Activated naive CD4-positive, alpha-beta T cell treated with anti-CD3 and anti-CD28 coated beads, Interleukin-2, amount 50 U/mL, for 24 hours (primary cell): Measurements from ENCODE around the gene CASP8.
"Not testable (repeated sequence)": the region's sequence is repeated elsewhere in the genome, so short reads cannot be mapped to it uniquely, and the experiment has no call there.

Source experiments
- H3K27ac Mint-ChIP-seq: one replicate; pipeline ENCODE4 v1.8.0; 2021; ENCODE audit warnings: mild to moderate bottlenecking, mixed read lengths
- H3K27me3 Mint-ChIP-seq: one replicate; pipeline ENCODE4 v1.8.0; 2021; ENCODE audit warnings: mixed read lengths
- H3K36me3 Mint-ChIP-seq: one replicate; pipeline ENCODE4 v1.8.0; 2021; ENCODE audit warnings: mixed read lengths
- H3K4me1 Mint-ChIP-seq: one replicate; pipeline ENCODE4 v1.8.0; 2021; ENCODE audit warnings: mixed read lengths
- H3K4me3 Mint-ChIP-seq: one replicate; pipeline ENCODE4 v1.8.0; 2021; ENCODE audit warnings: mild to moderate bottlenecking, mixed read lengths
- H3K9me3 Mint-ChIP-seq: one replicate; pipeline ENCODE4 v1.8.0; 2021; ENCODE audit warnings: mixed read lengths

The CASP8 gene

GRCh38 chr2:201275990-201276389, 15.7 kb downstream of the CASP8 start:
- peak overlapping the region; percentile 4 for H3K27ac Mint-ChIP-seq
- peaks cover 69% of the 10 kb centered on the region for H3K4me1 Mint-ChIP-seq
- no peaks in the 10 kb centered on the region for H3K27me3 Mint-ChIP-seq

DNA sequence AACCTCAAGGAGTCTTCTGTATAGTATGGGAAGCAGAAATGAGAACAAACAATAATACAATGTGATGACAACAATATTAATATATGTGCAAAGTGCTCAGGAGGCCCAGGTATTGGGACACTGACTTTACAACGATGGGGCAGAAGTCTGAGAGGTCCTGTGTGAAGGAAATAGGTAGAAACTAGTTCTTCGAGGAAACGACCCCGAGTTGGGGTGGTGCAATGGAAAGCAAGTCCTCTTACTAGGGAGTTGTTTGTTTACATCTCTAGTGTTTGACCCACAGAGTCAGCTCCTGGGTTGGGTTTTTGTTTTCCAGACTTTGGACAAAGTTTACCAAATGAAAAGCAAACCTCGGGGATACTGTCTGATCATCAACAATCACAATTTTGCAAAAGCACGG, 16.2 kb downstream of the CASP8 start:
- Mint-ChIP-seq H3K4me3 (no peak overlapping the region), H3K27ac (peak overlapping the region; percentile 76), H3K4me1 (peaks cover 64% of the 10 kb centered on the region), H3K9me3 (no peaks in the 10 kb centered on the region), H3K36me3 (peaks cover 40% of the 10 kb centered on the region), H3K27me3 (no peaks in the 10 kb centered on the region)

More at GRCh38 chr2:201275990-201276389, 15.7 kb downstream of the CASP8 start:
- Mint-ChIP-seq H3K9me3 (no peaks in the 10 kb centered on the region), H3K36me3 (peaks cover 41% of the 10 kb centered on the region), H3K4me3 (no peak overlapping the region)

- Mint-ChIP-seq H3K4me3 (no peak overlapping the region), H3K27me3 (no peaks in the 10 kb centered on the region), H3K36me3 (peaks cover 31% of the 10 kb centered on the region), H3K27ac (peak overlapping the region; percentile 79), H3K9me3 (no peaks in the 10 kb centered on the region), H3K4me1 (peaks cover 41% of the 10 kb centered on the region)
Observed at GRCh38 chr2:201279079-201279478, 18.7 kb downstream of the CASP8 start.

GRCh38 chr2:201280191-201281040, 20.1 kb downstream of the CASP8 start:
- peak overlapping the region; percentile 81 for H3K27ac Mint-ChIP-seq
- H3K27me3 Mint-ChIP-seq = no peaks in the 10 kb centered on the region
- H3K9me3 Mint-ChIP-seq = no peaks in the 10 kb centered on the region
- H3K4me1 Mint-ChIP-seq = peaks cover 37% of the 10 kb centered on the region
- no peak overlapping the region for H3K4me3 Mint-ChIP-seq
- peaks cover 28% of the 10 kb centered on the region for H3K36me3 Mint-ChIP-seq

- peaks cover 39% of the 10 kb centered on the region for H3K36me3 Mint-ChIP-seq
- H3K4me3 Mint-ChIP-seq = no peak overlapping the region
- H3K4me1 Mint-ChIP-seq = peaks cover 18% of the 10 kb centered on the region
- no peaks in the 10 kb centered on the region for H3K9me3 Mint-ChIP-seq
- no peaks in the 10 kb centered on the region for H3K27me3 Mint-ChIP-seq
- no peak overlapping the region for H3K27ac Mint-ChIP-seq
Observed at GRCh38 chr2:201285499-201285898, 25.2 kb downstream of the CASP8 start.

DNA sequence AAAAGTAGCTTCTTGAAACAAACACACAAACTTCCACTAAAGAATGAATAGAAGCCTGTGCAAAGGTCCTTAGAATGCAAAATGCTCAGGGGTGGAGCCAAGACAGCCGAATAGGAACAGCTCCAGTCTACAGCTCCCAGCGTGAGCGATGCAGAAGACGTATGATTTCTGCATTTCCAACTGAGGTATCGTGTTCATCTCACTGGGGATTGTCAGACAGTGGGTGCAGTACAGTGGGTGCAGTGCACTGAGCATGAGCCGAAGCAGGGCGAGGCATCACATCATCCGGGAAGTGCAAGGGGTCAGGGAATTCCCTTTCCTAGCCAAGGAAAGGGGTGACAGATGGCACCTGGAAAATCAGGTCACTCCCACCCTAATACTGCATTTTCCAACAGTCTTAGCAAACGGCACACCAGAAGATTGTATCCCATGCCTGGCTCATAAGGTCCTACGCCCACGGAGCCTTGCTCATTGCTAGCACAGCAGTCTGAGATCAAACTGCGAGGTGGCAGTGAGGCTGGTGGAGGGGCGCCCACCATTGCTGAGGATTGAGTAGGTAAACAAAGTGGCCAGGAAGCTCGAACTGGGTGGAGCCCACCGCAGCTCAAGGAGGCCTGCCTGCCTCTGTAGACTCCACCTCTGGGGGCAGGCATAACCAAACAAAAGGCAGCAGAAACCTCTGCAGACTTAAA, 30.3 kb downstream of the CASP8 start:
- H3K4me3 Mint-ChIP-seq, H3K4me1 Mint-ChIP-seq, H3K9me3 Mint-ChIP-seq, H3K27me3 Mint-ChIP-seq, H3K27ac Mint-ChIP-seq: not testable (repeated sequence)
- peaks cover 49% of the 10 kb centered on the region for H3K36me3 Mint-ChIP-seq

DNA sequence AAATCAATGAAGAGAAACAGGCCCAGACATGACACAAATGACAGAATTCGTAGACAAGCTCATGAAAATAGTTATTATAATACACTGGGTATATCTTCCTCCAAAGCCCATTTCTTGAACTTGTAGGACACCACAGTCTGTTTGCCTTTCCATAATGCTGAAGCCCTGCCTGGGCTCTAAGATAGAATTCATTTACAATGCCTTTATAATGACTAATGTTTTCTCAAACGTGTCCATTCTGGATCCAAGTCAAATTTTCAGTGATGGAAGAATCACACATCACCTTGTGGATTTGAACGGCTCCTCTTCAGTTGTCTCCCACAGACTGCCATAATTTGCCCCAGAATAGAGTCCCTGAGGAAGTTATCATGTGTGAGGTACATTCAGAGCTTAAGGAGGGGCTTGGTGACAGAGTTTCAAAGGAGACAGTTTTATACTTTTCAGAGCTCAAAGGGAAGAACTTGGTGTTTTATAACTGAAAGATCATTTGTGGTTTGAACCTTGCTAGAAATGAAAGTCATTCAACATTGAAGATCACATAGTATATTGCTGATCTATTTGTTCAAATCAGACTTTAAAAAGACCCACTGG, 38.2 kb downstream of the CASP8 start:
- Mint-ChIP-seq H3K4me1 (peaks cover 20% of the 10 kb centered on the region), H3K9me3 (peaks cover 17% of the 10 kb centered on the region), H3K27ac (no peak overlapping the region), H3K27me3 (no peaks in the 10 kb centered on the region), H3K36me3 (peaks cover 50% of the 10 kb centered on the region), H3K4me3 (no peak overlapping the region)

- H3K27me3 Mint-ChIP-seq, H3K4me3 Mint-ChIP-seq, H3K27ac Mint-ChIP-seq: not testable (repeated sequence)
- H3K4me1 Mint-ChIP-seq = peaks cover 20% of the 10 kb centered on the region
- peaks cover 17% of the 10 kb centered on the region for H3K9me3 Mint-ChIP-seq
- peaks cover 49% of the 10 kb centered on the region for H3K36me3 Mint-ChIP-seq
Observed at GRCh38 chr2:201299929-201300328, 39.6 kb downstream of the CASP8 start.

DNA sequence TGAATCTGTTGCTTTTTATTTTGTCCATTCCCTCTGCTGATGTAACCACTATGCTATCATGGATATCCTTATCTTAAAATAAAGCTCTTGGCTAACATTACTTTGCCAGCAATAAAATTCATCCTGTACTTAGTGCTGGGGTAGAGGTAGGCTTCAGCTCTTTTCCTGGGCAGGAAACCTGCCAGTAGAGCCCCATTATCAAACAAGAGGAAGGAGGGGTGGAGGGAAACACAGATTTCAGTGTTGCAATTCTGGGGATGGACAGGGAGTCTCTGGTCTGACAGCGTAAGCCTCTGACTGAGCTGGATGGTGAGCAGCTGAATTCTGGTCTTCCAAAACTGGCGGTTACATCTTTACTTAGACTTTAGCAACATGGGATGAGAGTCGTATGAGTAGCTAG, 47.5 kb downstream of the CASP8 start:
- H3K9me3 Mint-ChIP-seq = peaks cover 2% of the 10 kb centered on the region
- no peak overlapping the region for H3K4me3 Mint-ChIP-seq
- H3K36me3 Mint-ChIP-seq = peaks cover 53% of the 10 kb centered on the region
- H3K27ac Mint-ChIP-seq = no peak overlapping the region
- no peaks in the 10 kb centered on the region for H3K4me1 Mint-ChIP-seq
- H3K27me3 Mint-ChIP-seq = no peaks in the 10 kb centered on the region

DNA sequence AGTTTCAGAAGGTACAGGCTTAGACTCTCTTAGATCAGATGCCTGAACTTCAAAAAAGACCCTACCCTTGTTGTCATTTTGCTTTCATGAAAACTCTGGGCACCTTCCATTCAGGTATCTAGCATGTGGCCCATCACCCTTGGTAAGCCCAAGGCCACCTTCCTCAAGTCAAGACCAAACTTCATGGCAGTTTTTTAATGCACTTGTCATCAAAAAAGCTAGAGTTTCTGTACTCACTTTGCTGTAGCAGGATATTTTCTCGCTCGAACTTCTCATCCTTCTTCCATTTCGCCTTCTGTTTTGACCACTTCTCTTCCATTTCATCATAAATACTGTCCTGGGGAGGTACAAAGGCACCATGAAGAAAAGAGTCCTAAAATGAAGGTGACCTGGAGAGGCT, 48.6 kb downstream of the CASP8 start:
- Mint-ChIP-seq H3K27me3 (no peaks in the 10 kb centered on the region), H3K9me3 (no peaks in the 10 kb centered on the region), H3K36me3 (peaks cover 60% of the 10 kb centered on the region), H3K4me1 (no peaks in the 10 kb centered on the region), H3K27ac (no peak overlapping the region), H3K4me3 (no peak overlapping the region)

DNA sequence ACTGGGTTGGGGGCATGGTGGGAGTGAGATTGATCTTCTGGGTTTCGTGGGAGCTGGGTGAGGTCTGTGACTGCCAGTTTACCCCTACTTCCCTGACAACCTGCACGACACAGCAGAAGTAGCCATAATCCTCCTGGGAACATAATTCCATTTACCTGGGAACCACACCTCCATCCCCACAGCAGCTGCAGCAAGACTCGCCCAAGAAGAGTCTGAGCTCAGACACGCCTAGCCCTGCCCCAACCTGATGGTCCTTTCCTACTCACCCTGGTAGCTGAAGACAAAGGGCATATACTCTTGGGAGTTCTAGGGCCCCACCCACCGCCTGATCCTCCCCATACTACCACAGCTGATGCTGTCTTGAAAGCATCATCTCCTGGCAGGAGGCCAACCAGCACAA, 53.0 kb downstream of the CASP8 start:
- Mint-ChIP-seq H3K9me3 (peaks cover 10% of the 10 kb centered on the region), H3K27ac (no peak overlapping the region), H3K4me1 (no peaks in the 10 kb centered on the region), H3K4me3 (no peak overlapping the region), H3K27me3 (no peaks in the 10 kb centered on the region), H3K36me3 (peaks cover 69% of the 10 kb centered on the region)

DNA sequence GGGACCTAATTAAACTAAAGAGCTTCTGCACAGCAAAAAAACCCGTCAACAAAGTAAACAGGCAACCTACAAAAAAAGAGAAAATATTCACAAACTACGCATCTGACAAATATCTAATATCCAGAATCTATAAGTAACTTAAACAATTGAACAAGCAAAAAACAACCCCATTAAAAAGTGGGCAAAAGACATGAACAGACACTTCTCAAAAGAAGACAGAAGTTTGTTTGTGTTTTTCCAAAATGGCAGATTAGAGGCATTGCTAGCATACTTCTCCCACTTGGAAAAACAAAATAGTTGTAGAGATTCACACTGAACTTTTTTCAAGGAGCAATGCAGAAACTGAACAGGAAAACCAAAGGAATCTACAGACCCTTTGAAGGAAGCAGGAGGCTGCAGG, 59.2 kb downstream of the CASP8 start:
- H3K27ac Mint-ChIP-seq = no peak overlapping the region
- H3K36me3 Mint-ChIP-seq = peaks cover 60% of the 10 kb centered on the region
- H3K27me3 Mint-ChIP-seq = no peaks in the 10 kb centered on the region
- no peaks in the 10 kb centered on the region for H3K4me1 Mint-ChIP-seq
- no peak overlapping the region for H3K4me3 Mint-ChIP-seq
- H3K9me3 Mint-ChIP-seq = peaks cover 26% of the 10 kb centered on the region

- H3K4me3 Mint-ChIP-seq = no peak overlapping the region
- no peaks in the 10 kb centered on the region for H3K27me3 Mint-ChIP-seq
- H3K27ac Mint-ChIP-seq = no peak overlapping the region
- H3K4me1 Mint-ChIP-seq = no peaks in the 10 kb centered on the region
- peaks cover 58% of the 10 kb centered on the region for H3K36me3 Mint-ChIP-seq
- H3K9me3 Mint-ChIP-seq = peaks cover 30% of the 10 kb centered on the region
Observed at GRCh38 chr2:201320257-201320656, 59.9 kb downstream of the CASP8 start.

DNA sequence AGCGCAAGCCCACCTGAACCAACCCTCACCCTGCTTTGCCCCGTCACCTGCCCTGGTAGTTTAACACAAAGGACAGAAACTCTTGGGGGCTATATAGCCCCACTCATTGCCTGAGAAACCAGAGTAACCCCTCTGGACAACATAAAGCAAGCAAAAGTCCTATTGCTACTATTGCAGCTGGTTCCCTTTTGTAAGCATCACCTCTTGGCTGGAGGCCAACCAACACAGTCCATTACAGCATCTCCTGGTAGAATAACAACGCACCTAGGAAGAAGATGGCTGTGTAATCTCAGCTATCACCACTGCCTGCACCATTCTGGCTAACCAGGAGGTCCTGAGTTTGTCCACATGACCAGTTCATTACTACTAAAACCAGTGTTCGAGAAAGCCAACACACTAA, 60.4 kb downstream of the CASP8 start:
- Mint-ChIP-seq H3K27ac (no peak overlapping the region), H3K4me3 (no peak overlapping the region), H3K4me1 (no peaks in the 10 kb centered on the region), H3K9me3 (peaks cover 34% of the 10 kb centered on the region), H3K27me3 (no peaks in the 10 kb centered on the region), H3K36me3 (peaks cover 56% of the 10 kb centered on the region)

- Mint-ChIP-seq H3K4me1 (no peaks in the 10 kb centered on the region), H3K27ac (no peak overlapping the region), H3K9me3 (peaks cover 33% of the 10 kb centered on the region), H3K27me3 (no peaks in the 10 kb centered on the region), H3K36me3 (peaks cover 53% of the 10 kb centered on the region), H3K4me3 (no peak overlapping the region)
Observed at GRCh38 chr2:201322772-201323171, 62.4 kb downstream of the CASP8 start.

DNA sequence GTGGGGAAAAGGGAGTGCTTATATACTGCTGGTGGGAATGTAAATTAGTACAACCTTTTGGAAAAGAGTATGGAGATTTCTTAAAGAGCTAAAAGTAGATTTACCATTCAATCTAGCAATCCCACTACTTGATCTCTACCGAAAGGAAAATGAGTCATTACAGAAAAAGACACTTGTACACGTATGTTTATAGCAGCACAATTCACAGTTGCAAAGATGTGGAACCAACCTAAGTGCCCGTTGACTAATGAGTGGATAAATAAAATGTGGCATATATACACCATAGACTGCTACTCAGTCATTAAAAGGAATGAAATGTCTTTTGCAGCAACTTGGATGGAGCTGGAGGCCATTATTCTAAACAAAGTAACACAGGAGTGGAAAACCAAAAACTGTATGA, 67.3 kb downstream of the CASP8 start:
- H3K4me1 Mint-ChIP-seq = peaks cover 14% of the 10 kb centered on the region
- no peaks in the 10 kb centered on the region for H3K27me3 Mint-ChIP-seq
- peaks cover 17% of the 10 kb centered on the region for H3K9me3 Mint-ChIP-seq
- no peak overlapping the region for H3K27ac Mint-ChIP-seq
- H3K36me3 Mint-ChIP-seq = peaks cover 34% of the 10 kb centered on the region
- no peak overlapping the region for H3K4me3 Mint-ChIP-seq
